HG02678 (cell line): ENCODE results near the gene ELAC2.

Source experiments
- ATAC-seq: cut with Tn5 transposase; IDR thresholded peaks from one replicate; pipeline ENCODE4 v1.9.1; 2021; ENCODE audit warnings: mild to moderate bottlenecking, moderate library complexity; ENCODE audit not compliant: unreplicated experiment

ELAC2 gene

DNA sequence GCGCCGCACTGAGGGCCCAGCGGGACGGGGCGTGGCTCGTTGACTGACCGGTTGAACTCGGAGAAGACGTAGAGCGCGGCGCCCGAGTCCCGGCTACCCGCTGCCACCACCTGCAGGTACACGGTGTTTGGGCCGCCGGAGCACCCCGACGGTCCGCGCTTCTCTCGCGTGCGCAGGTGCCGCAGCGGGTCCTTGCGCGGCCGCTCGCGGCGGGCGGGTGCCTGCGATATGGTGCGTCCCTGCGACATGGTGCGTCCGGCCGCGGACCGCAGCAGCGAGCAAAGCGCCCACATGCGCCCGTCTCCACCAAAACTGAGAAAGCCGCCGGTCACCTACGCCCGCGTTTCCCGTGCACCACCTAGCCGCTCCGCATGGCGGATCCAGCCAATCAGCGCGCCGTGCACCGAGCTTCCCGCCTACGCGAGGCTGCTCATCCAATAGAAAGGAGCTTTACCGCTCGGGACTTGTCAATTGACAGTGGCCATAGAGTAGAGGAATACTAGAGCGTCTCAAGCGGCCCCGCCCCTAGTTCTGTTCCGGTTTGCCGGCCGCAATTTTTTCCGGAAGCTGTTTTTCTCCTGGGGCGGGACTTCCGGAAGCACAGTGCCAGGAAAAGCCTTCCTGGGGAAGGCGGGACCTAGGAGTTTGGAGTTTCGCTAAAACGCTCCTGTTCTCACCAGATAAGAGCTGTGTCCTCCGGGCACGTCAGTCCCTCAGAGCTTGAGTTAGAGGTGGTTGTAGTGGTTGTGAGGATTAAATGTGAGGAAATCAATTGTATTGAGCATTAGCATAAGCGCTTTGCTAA is at the start of gene ELAC2:
Gene ELAC2, minus strand, starts transcription at position 373 of the 805 bp plus-strand sequence. Its CDS starts 80 bp downstream, at position 293.
- ATAC-seq: peak; percentile 98

GRCh38 chr17:13065032-13065431 is 47.2 kb upstream of the ELAC2 start:
- no peak for ATAC-seq

DNA sequence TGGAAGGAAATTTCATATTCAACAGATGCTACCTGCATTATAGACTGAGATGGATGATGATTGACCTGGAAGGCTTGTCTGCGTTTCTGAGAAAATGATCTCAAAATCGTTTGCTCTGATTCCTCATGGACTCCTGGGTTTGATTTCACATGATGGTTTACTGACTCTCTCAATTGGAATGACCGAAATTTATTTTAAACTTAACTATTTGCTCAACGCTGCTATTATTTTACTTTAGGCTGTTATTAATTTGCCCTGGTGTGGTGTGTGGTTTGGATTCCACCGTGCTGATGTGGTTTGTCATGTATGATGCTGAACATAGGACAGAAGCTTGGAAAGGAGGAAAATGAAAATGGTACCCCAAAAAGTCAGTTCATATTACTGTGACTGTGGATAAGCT is 37.3 kb upstream of the ELAC2 start:
- no peak for ATAC-seq

DNA sequence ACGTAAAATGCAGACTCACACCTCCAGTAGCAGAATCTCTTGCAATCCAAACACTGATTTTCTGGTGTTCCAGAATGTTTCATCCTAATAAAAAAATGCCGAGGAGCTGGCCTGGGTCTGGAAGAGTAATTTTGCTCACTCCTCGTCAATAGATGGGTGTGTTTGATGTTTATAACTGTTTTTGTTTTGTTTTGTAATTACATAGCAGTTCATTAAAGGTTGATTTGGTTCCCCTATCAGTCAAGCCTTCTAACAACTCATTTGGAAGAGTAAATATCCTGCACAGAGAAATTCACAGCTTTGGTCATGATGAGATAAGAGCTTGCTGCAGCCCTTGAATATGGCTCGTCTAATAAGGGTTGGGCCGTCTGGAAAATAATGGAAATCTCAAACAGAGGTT is 36.8 kb upstream of the ELAC2 start:
- no peak for ATAC-seq

DNA sequence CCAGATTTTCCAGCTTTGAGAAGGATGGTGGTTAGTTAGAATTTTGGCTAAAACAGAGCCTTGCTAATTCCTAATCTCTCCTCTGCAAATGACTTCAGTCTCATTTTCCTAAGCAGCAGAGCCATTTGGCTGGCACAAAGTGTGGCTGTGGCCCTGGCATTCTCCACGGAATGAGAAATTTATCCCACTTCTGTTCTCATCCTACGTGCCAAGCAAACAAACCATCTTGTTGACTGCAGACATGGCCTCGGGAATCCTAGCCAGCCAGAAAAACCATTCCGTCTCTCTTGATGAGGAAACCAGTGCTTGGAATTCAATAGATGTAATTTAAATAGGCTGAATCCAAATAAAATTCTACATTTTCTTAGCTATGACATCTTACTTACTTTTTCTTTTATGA is 34.1 kb upstream of the ELAC2 start:
- ATAC-seq: no peak

- ATAC-seq: no peak
These were observed 29.3 kb upstream of the ELAC2 start for GRCh38 chr17:13047011-13047606.

- ATAC-seq: no peak
These were observed 28.5 kb upstream of the ELAC2 start for GRCh38 chr17:13046361-13046760.

- no peak for ATAC-seq
These were observed 26.8 kb upstream of the ELAC2 start for GRCh38 chr17:13044572-13045065.

DNA sequence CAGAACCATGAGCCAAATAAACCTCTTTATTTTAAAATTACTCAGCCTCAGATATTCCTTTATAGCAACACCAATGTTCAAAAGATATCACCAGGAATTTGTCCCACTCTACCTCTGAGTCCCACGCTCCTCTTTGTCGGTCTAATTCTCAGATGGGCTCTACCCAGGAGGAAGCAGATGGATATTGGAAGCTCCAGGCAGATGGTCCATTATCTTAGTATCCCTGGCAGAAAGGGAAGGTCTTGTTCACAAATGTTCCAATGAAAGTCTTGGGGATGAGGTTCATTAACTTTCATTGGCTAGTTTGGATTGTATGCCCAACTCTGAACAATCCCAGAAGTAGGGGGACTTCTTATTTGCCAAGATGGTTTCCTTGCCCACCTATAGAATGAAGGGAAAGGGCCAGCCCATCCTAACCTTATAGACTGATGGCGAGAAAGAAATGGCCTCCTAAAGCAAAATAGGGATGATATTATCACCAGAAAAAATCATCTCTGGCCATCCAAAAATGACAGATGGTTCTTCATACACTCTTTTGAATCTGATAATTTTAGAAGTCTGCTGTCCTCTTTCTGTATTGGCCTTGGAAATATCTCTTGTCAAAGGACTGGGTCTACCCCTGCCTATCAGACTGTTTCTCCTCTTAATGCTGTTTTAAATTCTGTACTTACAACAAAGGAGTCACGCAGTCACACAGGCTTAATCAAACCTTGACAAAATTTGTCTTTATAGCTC is 21.3 kb upstream of the ELAC2 start:
- no peak for ATAC-seq

DNA sequence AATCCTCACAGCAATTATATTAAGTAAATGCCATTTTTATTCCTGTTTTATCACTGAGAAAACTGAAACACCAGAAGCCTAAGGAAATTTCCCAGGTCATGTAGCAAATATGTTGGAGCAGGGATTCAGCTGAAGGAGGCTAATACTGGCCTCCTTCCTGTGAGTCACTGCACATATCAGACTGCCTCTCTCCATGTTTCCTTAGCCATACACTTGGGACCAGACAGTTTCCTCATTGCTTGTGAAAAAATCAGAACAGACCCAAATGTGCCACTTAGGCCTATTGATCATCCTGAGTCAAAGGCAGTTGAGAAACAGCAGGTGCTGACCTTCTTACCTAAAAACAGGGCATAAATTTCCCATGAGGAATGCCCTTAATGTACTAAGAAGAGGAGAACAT is 18.9 kb upstream of the ELAC2 start:
- no peak for ATAC-seq

GRCh38 chr17:13035420-13035819 is 17.6 kb upstream of the ELAC2 start:
- no peak for ATAC-seq

DNA sequence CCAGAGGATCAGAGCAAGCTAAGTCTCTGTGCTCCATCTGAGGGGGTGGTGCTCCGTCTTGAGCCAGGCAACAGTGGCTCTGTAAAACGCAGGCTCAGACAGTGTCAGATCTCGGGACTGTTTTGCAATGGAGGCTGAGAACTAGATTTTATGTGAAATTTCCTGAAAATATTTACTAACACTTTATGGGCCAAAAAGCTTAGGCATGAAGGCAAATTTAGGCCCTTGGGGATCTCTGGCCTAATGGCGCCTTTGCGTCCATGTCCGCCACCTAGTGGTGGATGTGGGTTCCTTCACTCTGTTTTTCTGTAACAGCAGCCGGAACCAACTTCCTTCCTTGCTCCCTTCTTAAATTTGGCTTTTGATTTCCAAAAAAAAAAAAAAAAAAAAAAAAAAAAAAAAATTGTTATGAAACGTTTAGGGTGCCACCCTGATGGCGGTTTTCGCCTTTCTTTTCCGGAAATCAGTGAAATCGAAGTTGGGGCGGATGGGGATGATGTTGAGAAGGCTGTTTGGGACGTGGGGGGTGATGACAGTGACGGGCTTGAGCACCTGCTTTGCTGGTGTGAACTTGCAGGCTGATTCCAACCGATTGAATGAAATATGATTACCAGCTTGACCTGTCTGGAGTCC is 14.0 kb upstream of the ELAC2 start:
- ATAC-seq: peak; percentile 86

DNA sequence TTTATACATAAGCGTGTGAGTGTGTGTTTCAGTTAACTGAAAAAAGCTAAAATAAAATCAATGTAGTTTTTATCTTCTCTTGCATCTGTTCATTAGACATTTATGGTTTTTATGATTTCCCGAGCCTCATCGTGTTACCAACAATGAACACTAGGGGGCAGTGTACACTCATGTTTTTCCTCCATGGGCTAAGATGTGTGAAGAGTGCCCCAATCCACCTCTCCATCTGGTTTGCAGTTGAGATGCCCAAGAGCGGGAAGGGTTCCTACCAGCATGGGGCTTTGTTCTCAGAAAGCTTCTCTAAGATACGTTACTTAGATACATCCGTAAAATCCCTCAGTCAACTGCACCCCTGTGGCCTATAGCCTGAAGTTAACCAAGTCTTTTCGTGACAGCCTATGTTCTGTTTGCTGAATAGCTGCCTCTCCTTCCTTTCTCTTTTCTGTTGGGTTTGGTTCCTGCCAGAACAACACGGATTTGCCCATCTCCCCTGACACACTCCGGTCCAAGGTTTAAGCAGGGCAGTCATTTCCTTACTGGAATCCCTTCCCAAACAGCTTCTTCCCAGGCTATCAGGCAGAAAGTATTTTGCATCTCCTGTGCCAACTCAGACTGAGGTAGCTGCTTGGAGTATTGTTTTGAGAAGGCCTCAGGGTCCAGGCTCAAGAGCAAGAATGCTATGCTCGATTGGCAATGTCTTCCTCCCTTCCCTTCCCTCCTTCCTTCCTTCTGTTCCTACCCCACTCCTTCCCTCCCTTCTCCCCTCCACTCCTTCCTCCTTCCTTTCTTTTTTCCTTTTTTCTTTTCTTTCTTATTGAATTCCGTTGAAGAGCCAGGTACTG is 12.9 kb upstream of the ELAC2 start:
- peak; percentile 58 for ATAC-seq

DNA sequence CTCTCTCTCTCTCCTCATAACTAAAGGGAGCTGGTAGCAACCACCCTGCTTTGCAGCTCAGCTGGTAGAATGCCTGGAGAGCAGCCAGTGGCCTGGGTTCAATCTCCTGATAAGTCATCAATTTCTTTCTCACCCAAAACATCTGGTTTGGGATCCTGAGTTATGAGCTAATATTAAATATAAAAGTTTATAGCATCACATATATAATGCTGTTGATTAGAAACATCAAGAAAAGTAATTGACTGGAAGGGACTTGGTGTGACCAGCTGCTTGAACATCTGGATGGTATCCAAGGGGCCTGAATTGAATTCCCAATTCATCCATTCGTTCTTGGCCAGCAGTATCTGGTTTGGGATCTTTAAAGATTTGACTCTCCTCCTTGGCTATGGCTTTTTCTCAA is 12.2 kb upstream of the ELAC2 start:
- no peak for ATAC-seq

DNA sequence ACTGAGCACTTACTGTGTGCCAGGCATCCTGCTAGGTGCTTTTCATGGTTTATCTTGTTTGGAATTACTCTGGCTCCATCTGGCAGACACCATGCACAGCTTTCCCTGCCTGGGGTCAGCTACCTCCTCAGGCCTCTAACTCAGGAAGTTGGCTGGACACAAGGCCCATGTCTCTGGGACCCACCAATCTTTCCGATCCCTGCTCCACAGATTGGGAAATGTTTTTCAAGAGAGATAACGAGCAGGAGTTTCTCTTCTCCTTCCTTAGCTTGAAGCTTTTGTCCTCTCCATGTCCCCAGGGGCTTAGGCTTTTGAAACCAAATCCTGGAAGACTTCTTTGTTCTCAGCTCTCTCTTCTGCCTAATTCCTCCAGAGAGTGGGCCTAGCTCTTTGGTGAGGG is 11.5 kb upstream of the ELAC2 start:
- ATAC-seq: no peak

GRCh38 chr17:13027246-13027645 is 9.4 kb upstream of the ELAC2 start:
- no peak for ATAC-seq

DNA sequence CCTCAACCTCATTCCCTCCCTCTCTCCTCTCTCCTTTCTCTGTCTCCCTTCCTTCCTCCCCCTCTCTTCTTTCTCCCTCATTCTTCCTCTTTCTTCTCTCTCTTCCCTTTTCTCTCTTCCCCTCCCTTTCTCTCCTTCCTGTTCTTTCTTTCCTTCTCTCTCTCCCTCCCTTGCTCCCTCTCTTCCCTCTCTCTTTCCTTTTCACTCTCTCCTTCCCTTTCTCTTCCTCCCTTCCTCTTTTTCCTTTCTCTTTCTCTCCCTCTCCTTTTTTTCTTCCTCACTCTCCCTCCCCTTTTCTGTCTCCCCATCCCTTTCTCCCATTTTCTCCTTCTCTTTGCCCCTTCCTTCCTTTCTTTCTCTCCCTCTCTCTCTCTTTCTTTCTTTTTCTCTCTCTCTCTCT is 7.9 kb upstream of the ELAC2 start:
- ATAC-seq: no peak

DNA sequence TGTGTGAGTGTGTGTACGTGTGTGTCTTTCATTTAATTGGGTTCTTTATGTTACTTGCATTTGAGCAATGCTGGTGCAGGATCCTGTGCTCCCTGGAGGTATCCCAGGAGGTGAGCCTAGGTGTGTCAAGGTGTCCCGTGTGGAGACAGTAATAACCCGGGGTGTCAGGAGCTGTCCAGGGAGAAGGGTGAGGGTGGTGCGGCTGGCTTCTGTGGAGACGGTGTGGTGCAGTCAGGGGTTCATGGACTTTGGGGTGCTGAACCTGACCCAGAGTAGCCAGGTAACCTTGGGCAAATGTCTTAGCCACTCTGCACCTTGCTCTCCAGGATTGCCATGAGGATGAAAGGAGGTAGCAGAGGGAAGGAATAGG is 7.4 kb upstream of the ELAC2 start:
- no peak for ATAC-seq

GRCh38 chr17:13024526-13025257 is 6.9 kb upstream of the ELAC2 start:
- ATAC-seq: peak; percentile 82

- ATAC-seq: no peak
These were observed 6.2 kb upstream of the ELAC2 start for GRCh38 chr17:13024016-13024415.
